ENCODE measurements around the gene STUB1.

Gene STUB1

DNA sequence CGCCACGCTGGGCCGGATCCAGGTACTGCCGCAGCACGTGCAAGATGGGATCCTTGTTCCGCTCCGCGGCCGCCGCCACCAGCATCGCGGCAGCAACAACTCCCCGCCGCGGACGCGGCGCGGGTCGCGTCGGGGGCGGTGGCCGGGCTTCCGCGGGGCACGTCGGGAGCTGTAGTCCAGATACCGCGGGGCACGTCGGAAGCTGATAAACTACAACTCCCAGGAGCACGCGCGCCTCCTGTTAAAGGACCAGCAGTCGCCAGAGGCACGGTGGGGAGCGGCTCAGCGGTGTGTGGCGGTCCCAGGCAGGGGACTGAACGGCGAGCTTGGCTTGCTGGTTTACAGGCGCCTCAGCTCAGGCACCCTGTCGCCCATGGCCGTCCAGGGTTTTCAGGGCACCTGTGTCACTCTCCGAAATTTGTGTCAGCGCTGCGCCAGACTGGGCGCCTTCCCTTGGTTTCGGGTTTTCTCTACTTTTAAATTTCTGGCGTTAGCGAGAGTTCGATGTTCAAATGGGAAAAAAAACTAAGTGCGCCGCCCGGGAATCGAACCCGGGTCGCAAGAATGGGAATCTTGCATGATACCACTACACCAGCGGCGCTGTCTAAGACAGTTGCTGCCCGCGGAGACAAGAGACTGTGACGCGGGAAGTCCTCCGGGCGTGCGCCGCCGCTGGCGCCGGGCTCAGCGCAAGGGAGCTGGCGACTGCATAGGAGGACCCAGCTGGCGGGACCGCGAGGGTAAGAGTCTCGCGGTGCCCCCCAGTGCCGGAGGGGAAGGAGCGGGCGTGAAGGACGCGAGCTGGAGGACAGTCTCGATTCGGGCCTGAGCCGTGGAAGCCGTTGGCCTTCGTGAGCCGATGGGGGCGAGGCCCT lies 43.8 kb upstream of the STUB1 start, which contains the start of gene METTL26:
Gene METTL26 (minus strand): TSS at position 100 of the 875 bp plus-strand sequence. CDS start 15 bp downstream, at position 85.
- H3K79me2 ChIP-seq = no peaks in the 10 kb centered on the region
- peak within 1 kb of the TSS; percentile 47 for H3K9ac ChIP-seq
- no peaks in the 10 kb centered on the region for H3K36me3 ChIP-seq (ENCODE audit: control insufficient read depth, insufficient read depth, low read length)
- H3K4me2 ChIP-seq (ENCODE audit: low read length) = peak within 1 kb of the TSS; percentile 100
- peak within 1 kb of the TSS; percentile 100 for H3K4me3 ChIP-seq (ENCODE audit: low read depth, low read length)
- H3K27ac ChIP-seq = peak within 1 kb of the TSS; percentile 91
- TF ChIP-seq, protein P1, sequence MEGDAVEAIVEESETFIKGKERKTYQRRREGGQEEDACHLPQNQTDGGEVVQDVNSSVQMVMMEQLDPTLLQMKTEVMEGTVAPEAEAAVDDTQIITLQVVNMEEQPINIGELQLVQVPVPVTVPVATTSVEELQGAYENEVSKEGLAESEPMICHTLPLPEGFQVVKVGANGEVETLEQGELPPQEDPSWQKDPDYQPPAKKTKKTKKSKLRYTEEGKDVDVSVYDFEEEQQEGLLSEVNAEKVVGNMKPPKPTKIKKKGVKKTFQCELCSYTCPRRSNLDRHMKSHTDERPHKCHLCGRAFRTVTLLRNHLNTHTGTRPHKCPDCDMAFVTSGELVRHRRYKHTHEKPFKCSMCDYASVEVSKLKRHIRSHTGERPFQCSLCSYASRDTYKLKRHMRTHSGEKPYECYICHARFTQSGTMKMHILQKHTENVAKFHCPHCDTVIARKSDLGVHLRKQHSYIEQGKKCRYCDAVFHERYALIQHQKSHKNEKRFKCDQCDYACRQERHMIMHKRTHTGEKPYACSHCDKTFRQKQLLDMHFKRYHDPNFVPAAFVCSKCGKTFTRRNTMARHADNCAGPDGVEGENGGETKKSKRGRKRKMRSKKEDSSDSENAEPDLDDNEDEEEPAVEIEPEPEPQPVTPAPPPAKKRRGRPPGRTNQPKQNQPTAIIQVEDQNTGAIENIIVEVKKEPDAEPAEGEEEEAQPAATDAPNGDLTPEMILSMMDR (IDR thresholded peaks at IDR 0.05) = peak; percentile 6
- peak within 1 kb of the TSS; percentile 94 for H2AFZ ChIP-seq
- peaks cover 2% of the 10 kb centered on the region for H3K4me1 ChIP-seq
- H3K9me3 ChIP-seq (ENCODE audit: control insufficient read depth, low read length) = no peaks in the 10 kb centered on the region
- H3K27me3 ChIP-seq (ENCODE audit: control insufficient read depth, insufficient read depth, low read length) = peaks cover 3% of the 10 kb centered on the region

DNA sequence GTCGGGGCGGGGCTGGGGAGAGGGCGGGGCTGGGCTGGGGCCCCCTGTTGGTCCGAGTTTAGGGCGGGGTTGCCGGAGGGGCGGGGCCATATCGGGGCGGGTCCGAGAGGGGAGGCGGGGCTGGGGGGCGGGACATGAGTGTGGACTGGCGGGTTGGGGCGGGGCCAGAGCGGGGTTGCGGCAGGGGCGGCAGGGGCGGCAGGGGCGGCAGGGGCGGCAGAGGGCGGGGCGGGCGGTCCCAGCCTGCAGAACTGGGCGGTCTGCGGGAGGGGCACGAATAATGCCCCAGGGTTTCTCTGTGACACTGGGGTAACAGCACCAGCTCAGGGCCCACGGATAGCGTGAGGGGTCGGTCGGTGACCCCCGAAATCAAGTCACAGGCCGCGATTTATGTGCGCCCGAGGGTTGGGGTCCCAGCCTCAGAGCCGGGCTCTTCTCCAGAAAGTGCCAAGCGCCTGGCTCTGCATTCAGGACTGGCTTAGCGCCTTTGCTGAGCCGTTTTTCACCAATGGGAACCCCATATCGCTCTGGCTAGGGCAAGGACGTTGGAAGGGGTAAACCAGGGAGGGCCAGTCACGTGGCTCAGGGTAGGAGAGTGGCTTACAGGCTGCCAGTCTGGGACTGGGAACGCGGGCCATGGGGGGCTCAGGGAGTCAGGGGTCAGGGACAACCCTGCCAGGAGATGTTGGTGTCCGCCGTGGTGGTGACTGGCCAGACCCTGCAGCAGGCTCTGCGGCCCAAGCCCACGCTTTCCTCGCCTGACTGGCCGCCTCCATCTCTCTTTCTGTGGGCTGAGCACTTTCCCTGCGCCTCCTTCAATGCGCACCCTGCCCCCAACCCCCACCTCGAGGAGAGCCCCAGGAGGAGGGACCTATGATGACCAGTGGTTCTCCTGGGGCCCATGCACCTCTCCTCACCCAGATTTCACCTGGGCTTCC lies 42.9 kb upstream of the STUB1 start:
- peak overlapping the region; percentile 100 for H3K4me2 ChIP-seq (ENCODE audit: low read length)
- H3K27me3 ChIP-seq (ENCODE audit: control insufficient read depth, insufficient read depth, low read length) = peaks cover 3% of the 10 kb centered on the region
- H3K79me2 ChIP-seq = no peaks in the 10 kb centered on the region
- H3K9ac ChIP-seq = no peak overlapping the region
- H3K36me3 ChIP-seq (ENCODE audit: control insufficient read depth, insufficient read depth, low read length) = no peaks in the 10 kb centered on the region
- H3K4me1 ChIP-seq = peaks cover 2% of the 10 kb centered on the region
- H3K4me3 ChIP-seq (ENCODE audit: low read depth, low read length) = peak overlapping the region; percentile 100
- peak overlapping the region; percentile 91 for H3K27ac ChIP-seq
- H3K9me3 ChIP-seq (ENCODE audit: control insufficient read depth, low read length) = no peaks in the 10 kb centered on the region
- peak overlapping the region; percentile 76 for H2AFZ ChIP-seq
- TF ChIP-seq, protein P1 (IDR thresholded peaks at IDR 0.05) = no peak

DNA sequence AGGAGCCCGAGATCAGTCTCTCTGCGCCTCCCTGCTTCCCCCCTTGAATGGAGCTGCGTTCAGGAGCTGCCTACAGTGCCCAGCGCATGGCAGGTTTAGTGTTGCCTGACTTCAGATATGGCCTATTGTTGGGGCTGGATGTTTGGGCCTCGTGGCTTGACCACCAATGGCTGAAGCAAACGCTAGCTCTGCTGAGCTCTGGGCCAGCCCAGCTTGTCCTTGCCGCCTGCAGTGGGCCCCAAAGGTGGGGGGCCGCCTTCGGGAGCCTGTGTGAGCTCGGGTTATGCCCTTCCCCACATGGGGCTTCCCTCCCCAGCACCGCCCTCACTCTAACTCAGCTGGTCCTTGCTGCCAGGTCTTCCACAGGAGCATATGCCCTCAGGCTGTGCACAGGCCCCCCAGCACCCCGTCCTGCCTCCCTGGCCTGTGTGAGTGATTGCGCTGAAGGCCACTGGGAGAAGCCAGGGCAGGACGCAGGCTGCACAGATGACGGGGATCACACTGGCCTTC lies 42.1 kb upstream of the STUB1 start:
- Histone ChIP-seq H3K27ac (peak overlapping the region; percentile 24), H3K36me3 (ENCODE audit: control insufficient read depth, insufficient read depth, low read length) (no peaks in the 10 kb centered on the region), H3K4me3 (ENCODE audit: low read depth, low read length) (no peak overlapping the region), H3K4me1 (peaks cover 7% of the 10 kb centered on the region), H3K4me2 (ENCODE audit: low read length) (no peak overlapping the region), H3K9me3 (ENCODE audit: control insufficient read depth, low read length) (no peaks in the 10 kb centered on the region), H3K9ac (no peak overlapping the region), H2AFZ (no peak overlapping the region), H3K27me3 (ENCODE audit: control insufficient read depth, insufficient read depth, low read length) (peaks cover 3% of the 10 kb centered on the region), H3K79me2 (peaks cover 6% of the 10 kb centered on the region)
- TF ChIP-seq, protein P1 (IDR thresholded peaks at IDR 0.05) = no peak

DNA sequence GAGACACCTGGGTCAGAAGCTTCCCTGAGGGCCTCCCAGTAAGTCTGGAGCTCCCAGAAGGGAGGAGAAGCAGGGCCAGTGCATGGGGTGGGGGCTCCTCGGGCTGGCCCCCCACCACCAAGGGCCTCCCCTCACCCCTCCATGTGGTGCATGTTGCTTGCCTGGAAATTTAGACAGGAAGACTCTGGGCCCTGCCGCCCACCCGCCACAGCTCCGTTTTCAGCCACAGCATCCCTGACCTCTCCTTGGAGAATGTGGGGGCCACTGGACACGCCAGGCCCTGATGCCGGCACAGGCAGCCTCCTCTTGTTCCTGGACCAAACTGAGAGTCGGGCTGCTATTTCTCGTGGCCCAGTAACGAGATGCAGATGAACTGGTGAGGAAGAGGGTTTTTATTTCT lies 41.4 kb upstream of the STUB1 start:
- Histone ChIP-seq H2AFZ (no peak overlapping the region), H3K4me1 (peaks cover 11% of the 10 kb centered on the region), H3K36me3 (ENCODE audit: control insufficient read depth, insufficient read depth, low read length) (no peaks in the 10 kb centered on the region), H3K9me3 (ENCODE audit: control insufficient read depth, low read length) (no peaks in the 10 kb centered on the region), H3K27me3 (ENCODE audit: control insufficient read depth, insufficient read depth, low read length) (peaks cover 3% of the 10 kb centered on the region), H3K4me2 (ENCODE audit: low read length) (no peak overlapping the region), H3K9ac (no peak overlapping the region), H3K4me3 (ENCODE audit: low read depth, low read length) (no peak overlapping the region), H3K79me2 (peaks cover 11% of the 10 kb centered on the region), H3K27ac (no peak overlapping the region)
- TF ChIP-seq, protein P1 (IDR thresholded peaks at IDR 0.05) = no peak
